ENCODE results near the gene TNFRSF19. TPM values are rescaled to one million over a fixed set of nuclear protein-coding genes. Genes with fewer than 3 reads are reported as not detected.

Gene TNFRSF19
- total and polyA plus RNA-seq, 12 donors: 17.8 to 49.6 (median 30.6) TPM

DNA sequence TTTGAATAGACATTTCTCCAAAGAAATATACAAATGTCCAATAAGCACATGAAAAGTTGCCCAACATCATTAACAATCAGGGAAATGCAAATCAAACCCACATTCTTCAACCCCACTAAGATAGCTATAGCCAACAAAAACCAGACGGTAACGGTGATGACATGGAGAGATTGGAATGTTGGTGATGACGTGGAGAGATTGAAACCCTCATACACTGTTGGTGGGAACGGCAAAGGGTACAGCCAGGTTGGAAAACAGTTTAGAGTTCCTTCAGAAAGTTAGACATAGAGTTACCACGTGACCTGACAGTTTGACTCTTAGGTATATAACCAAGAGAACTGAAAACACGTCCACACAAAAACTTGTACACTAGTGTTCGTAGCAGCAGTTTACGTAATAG lies 48.1 kb downstream of the TNFRSF19 start:
- Histone ChIP-seq H3K9me3 (peaks cover 0 to 4% (median 0%) of the 10 kb centered on the region in 11 donors), H3K27ac (peak overlapping the region in 7 of 10 donors; percentile 8 to 64 (median 42)), H3K27me3 (no peaks in the 10 kb centered on the region), H3K4me3 (no peak overlapping the region), H3K36me3 (peaks cover 0 to 78% (median 0%) of the 10 kb centered on the region in 9 donors), H3K4me1 (peaks cover 0 to 35% (median 25%) of the 10 kb centered on the region in 9 donors)
- 56 to 71% methylated on average over 8 of the region's 8 CpGs for WGBS, 2 donors
- intact Hi-C loops (cut with DNase I): no loop called here
- TF ChIP-seq, protein P1, sequence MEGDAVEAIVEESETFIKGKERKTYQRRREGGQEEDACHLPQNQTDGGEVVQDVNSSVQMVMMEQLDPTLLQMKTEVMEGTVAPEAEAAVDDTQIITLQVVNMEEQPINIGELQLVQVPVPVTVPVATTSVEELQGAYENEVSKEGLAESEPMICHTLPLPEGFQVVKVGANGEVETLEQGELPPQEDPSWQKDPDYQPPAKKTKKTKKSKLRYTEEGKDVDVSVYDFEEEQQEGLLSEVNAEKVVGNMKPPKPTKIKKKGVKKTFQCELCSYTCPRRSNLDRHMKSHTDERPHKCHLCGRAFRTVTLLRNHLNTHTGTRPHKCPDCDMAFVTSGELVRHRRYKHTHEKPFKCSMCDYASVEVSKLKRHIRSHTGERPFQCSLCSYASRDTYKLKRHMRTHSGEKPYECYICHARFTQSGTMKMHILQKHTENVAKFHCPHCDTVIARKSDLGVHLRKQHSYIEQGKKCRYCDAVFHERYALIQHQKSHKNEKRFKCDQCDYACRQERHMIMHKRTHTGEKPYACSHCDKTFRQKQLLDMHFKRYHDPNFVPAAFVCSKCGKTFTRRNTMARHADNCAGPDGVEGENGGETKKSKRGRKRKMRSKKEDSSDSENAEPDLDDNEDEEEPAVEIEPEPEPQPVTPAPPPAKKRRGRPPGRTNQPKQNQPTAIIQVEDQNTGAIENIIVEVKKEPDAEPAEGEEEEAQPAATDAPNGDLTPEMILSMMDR (IDR thresholded peaks at IDR 0.05): no peak
- ATAC-seq (peak in 6 of 8 donors; percentile 30 to 72 (median 48)), DNase-seq (no peak)

DNA sequence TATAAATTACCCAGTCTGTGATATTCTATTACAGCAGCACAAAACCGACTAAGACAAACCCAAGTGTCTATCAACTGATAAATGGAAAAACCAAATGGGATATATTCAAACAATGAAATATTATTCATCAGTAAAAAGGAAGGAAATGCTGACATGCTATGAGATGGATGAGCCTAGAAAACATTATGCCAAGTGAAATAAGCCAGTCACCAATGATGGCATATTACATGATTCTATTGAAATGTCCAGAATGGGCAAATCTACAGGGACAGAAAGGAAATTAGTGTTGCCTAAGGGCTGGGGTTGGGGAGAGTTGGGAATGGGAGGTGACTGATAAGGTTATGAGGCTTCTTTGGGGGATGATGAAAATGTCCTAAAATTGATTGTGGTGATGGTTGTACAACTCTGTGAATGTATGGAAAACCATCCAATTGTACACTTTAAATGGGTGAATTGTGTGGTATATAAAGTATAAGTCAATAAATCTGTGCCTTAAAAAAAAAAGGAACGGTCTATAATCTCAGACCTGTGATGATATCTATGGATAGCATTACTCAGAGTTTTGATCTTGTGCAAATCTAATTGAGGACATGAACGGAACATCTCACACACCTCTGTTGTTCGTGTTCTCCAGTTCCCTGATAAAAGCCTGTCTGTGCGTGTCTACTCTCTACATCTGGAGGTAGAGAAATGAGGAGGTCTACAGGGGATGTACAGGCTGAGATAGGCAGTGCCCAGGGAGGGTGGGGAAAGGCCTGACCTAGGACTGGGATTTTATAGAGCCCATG lies 49.0 kb downstream of the TNFRSF19 start:
- H3K27me3 ChIP-seq: no peaks in the 10 kb centered on the region
- peak overlapping the region in 3 of 10 donors; percentile 13 to 64 (median 64) for H3K27ac ChIP-seq
- H3K9me3 ChIP-seq: peaks cover 0 to 11% (median 0%) of the 10 kb centered on the region in 11 donors
- no peak for ATAC-seq
- TF ChIP-seq, protein P1 (IDR thresholded peaks at IDR 0.05): no peak
- intact Hi-C loops (cut with DNase I): no loop called here
- no peak for DNase-seq
- H3K4me3 ChIP-seq: no peak overlapping the region
- WGBS, 2 donors: 82 to 85% methylated on average over 5 of the region's 5 CpGs
- H3K4me1 ChIP-seq: peaks cover 0 to 35% (median 25%) of the 10 kb centered on the region in 9 donors
- peaks cover 0 to 76% (median 0%) of the 10 kb centered on the region in 9 donors for H3K36me3 ChIP-seq

DNA sequence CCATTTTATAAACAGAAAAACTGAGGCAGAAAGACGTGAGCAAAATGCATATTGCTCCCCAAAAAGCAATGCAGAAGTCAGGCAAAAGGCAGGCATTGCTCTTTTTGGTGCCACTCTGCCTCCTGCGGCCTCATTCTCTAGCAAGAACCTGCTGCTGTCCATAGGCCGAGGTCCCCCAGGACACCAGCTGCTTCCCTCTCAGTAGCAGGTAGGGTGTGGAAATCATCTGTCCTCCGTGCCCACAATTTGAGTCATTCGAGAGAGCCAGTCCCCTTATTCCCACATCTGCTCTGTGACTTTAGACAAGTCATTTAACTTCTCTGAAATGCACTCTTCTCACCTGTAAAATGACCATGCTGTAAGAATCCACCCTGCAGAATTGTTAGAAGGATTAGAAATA lies 50.0 kb downstream of the TNFRSF19 start:
- Histone ChIP-seq H3K9me3 (peaks cover 0 to 11% (median 0%) of the 10 kb centered on the region in 11 donors), H3K4me3 (no peak overlapping the region), H3K27me3 (no peaks in the 10 kb centered on the region), H3K4me1 (peaks cover 0 to 35% (median 25%) of the 10 kb centered on the region in 9 donors), H3K27ac (peak overlapping the region in 4 of 10 donors; percentile 12 to 64 (median 44)), H3K36me3 (peaks cover 0 to 77% (median 0%) of the 10 kb centered on the region in 9 donors)
- ATAC-seq (no peak), DNase-seq (no peak)
- TF ChIP-seq, protein P1 (IDR thresholded peaks at IDR 0.05): no peak
- WGBS, 2 donors: 93% methylated on average over 5 of the region's 5 CpGs
- intact Hi-C loops (cut with DNase I): no loop called here

DNA sequence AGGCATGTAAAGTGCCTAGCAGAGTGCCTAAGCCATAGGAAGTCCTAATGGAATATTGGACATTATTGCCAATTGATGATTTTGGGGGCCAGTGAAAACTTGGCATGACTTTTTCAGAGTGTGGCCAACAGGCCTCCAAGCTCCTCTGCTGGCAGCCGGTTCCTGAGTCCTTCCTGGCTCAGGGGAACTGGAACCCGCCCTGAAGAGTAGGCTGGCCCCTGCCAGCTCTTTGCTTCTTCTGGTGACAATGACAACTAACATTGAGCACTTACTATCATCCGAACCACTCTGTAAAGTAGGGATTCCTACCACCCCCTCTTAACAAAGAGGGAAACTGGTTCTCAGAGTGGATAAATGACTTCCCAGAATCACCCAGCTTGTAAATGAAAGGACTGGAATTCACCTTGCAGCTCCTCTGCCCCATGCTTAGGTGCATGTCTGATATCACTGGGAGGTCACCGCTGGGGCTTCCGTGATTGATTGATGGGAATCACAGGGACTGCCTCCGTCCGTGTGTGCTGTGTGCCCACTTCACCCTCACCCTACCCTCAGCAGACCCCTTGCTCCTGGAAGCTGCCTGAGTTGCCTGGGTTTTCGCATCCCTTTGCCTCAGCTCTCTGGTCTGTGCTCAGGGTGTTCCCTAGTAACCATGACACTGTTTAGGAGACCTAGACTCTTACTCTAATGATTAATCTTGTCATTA lies 50.6 kb downstream of the TNFRSF19 start:
- intact Hi-C loops (cut with DNase I): no loop called here
- peaks cover 0 to 76% (median 0%) of the 10 kb centered on the region in 9 donors for H3K36me3 ChIP-seq
- H3K4me3 ChIP-seq: no peak overlapping the region
- H3K9me3 ChIP-seq: peaks cover 0 to 11% (median 0%) of the 10 kb centered on the region in 11 donors
- peaks cover 0 to 35% (median 25%) of the 10 kb centered on the region in 9 donors for H3K4me1 ChIP-seq
- DNase-seq: no peak
- ATAC-seq: peak in 6 of 8 donors; percentile 15 to 65 (median 52)
- TF ChIP-seq, protein P1 (IDR thresholded peaks at IDR 0.05): no peak
- WGBS, 2 donors: 55 to 74% methylated on average over 8 of the region's 8 CpGs
- peak overlapping the region in 6 of 10 donors; percentile 16 to 64 (median 37) for H3K27ac ChIP-seq
- H3K27me3 ChIP-seq: no peaks in the 10 kb centered on the region
